Lung (tissue), 12 donors: ENCODE results near the gene GALNT12. TPM values are rescaled to one million over a fixed set of nuclear protein-coding genes. Genes with fewer than 3 reads are reported as not detected.

Source experiments
- ATAC-seq: fragments of 200-7000 bp; cut with Tn5 transposase; one replicate; pipeline ENCODE4 v1.9.1; 2020; ENCODE audit warnings: moderate number of reproducible peaks; ENCODE audit not compliant: insufficient read depth, low FRiP score
- DNase-seq, 3 donors: peaks; one replicate each; pipeline ENCODE4 v3.0.0-alpha.2; 2013 to 2017
- H3K27ac ChIP-seq, 2 donors: one replicate each; pipeline ENCODE4 v1.5.1; 2013; ENCODE audit warnings: mild to moderate bottlenecking in 2 of 2, moderate library complexity in 2 of 2, control low read depth in 1 of 2, inconsistent platforms in 1 of 2, low read depth in 1 of 2, low read length in 1 of 2
- H3K27me3 ChIP-seq, 3 donors: one replicate each; pipeline ENCODE4 v1.5.1; 2013; ENCODE audit warnings: low read length in 2 of 3; ENCODE audit not compliant: control insufficient read depth in 3 of 3, insufficient read depth in 3 of 3
- H3K36me3 ChIP-seq, 4 donors: one replicate each; pipeline ENCODE4 v1.5.1; 2013; ENCODE audit warnings: low read length in 4 of 4, mild to moderate bottlenecking in 1 of 4, moderate library complexity in 1 of 4; ENCODE audit not compliant: control insufficient read depth in 4 of 4, insufficient read depth in 4 of 4
- H3K4me1 ChIP-seq, 5 donors: one replicate each; pipeline ENCODE4 v1.5.1; 2013; ENCODE audit warnings: low read length in 5 of 5, mild to moderate bottlenecking in 2 of 5, moderate library complexity in 1 of 5; ENCODE audit not compliant: control insufficient read depth in 5 of 5, insufficient read depth in 5 of 5
- H3K4me3 ChIP-seq: one replicate; pipeline ENCODE4 v1.5.1; 2013; ENCODE audit warnings: mild to moderate bottlenecking, control low read depth, moderate library complexity
- H3K9ac ChIP-seq, 2 donors: one replicate each; pipeline ENCODE4 v1.5.1; 2013; ENCODE audit warnings: low read length in 2 of 2, control low read depth in 1 of 2; ENCODE audit not compliant: insufficient read depth in 1 of 2
- H3K9me3 ChIP-seq, 4 donors: one replicate each; pipeline ENCODE4 v1.5.1; 2013; ENCODE audit warnings: low read length in 3 of 4, mild to moderate bottlenecking in 1 of 4, moderate library complexity in 1 of 4; ENCODE audit not compliant: control insufficient read depth in 4 of 4, insufficient read depth in 3 of 4
- WGBS, 2 donors: extraction: QIAGEN DNeasy Blood & Tissue Kit; methylation state at CpG; one replicate each; pipeline ENCODE4 v1.1.7; 2013; 5-methylcytosine and 5-hydroxymethylcytosine counted together
- polyA plus RNA-seq, 2 donors: library from polyadenylated mRNA; stranded (reverse); fragments of 200-250 nt; gene quantifications; one replicate each; pipeline ENCODE4 v1.2.1, GENCODE V29; 2013
- total RNA-seq, 2 donors: library from RNA; depleted of rRNA in 1 of 2; stranded (reverse); fragments of >200 nt in 1 of 2; gene quantifications; one replicate each; pipeline ENCODE4 v1.2.1, GENCODE V29; 2014 to 2021
- TF ChIP-seq, protein P1 (sequence below): IDR thresholded peaks from 2 replicates; pipeline ENCODE4 v1.5.1; 2012; ENCODE audit warnings: mild to moderate bottlenecking; ENCODE audit errors: control extremely low read depth, extremely low read depth
- donor health status: control.
- donor health status: control.
- donor health status: Bipolar disorder and iron deficiency.
- donor health status: healthy.
- donor health status: DM: yes; HTN: yes; CAD: no.

Gene GALNT12
- total and polyA plus RNA-seq, 4 donors: 7.9 to 35.0 (median 20.1) TPM

GRCh38 chr9:98794802-98795201 is 12.7 kb upstream of the GALNT12 start:
- TF ChIP-seq, protein P1, sequence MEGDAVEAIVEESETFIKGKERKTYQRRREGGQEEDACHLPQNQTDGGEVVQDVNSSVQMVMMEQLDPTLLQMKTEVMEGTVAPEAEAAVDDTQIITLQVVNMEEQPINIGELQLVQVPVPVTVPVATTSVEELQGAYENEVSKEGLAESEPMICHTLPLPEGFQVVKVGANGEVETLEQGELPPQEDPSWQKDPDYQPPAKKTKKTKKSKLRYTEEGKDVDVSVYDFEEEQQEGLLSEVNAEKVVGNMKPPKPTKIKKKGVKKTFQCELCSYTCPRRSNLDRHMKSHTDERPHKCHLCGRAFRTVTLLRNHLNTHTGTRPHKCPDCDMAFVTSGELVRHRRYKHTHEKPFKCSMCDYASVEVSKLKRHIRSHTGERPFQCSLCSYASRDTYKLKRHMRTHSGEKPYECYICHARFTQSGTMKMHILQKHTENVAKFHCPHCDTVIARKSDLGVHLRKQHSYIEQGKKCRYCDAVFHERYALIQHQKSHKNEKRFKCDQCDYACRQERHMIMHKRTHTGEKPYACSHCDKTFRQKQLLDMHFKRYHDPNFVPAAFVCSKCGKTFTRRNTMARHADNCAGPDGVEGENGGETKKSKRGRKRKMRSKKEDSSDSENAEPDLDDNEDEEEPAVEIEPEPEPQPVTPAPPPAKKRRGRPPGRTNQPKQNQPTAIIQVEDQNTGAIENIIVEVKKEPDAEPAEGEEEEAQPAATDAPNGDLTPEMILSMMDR: no peak
- H3K9me3 ChIP-seq: peaks cover 0 to 1% (median 0%) of the 10 kb centered on the region in 4 donors
- DNase-seq (no peak), ATAC-seq (no peak)
- H3K4me1 ChIP-seq: peaks cover 0 to 21% (median 11%) of the 10 kb centered on the region in 5 donors
- H3K36me3 ChIP-seq: peaks cover 0 to 2% (median 0%) of the 10 kb centered on the region in 4 donors
- H3K27me3 ChIP-seq: no peaks in the 10 kb centered on the region
- H3K9ac ChIP-seq: no peak overlapping the region
- WGBS, 2 donors: 89 to 94% methylated on average over 3 of the region's 3 CpGs
- H3K27ac ChIP-seq: no peak overlapping the region
- H3K4me3 ChIP-seq: no peak overlapping the region

GRCh38 chr9:98795295-98795955 is 12.0 kb upstream of the GALNT12 start:
- peaks cover 0 to 1% (median 0%) of the 10 kb centered on the region in 4 donors for H3K9me3 ChIP-seq
- H3K9ac ChIP-seq: peak overlapping the region; percentile 39 to 71
- ATAC-seq (no peak), DNase-seq (no peak)
- no peak overlapping the region for H3K4me3 ChIP-seq
- TF ChIP-seq, protein P1: no peak
- 53 to 61% methylated on average over 12 of the region's 12 CpGs for WGBS, 2 donors
- H3K27me3 ChIP-seq: no peaks in the 10 kb centered on the region
- peaks cover 0 to 21% (median 11%) of the 10 kb centered on the region in 5 donors for H3K4me1 ChIP-seq
- no peaks in the 10 kb centered on the region for H3K36me3 ChIP-seq
- no peak overlapping the region for H3K27ac ChIP-seq

GRCh38 chr9:98795970-98796363 is 11.5 kb upstream of the GALNT12 start:
- H3K27me3 ChIP-seq: no peaks in the 10 kb centered on the region
- no peak for ATAC-seq
- TF ChIP-seq, protein P1: no peak
- WGBS, 2 donors: 0% methylated on average over 36 to 48 of the region's 48 CpGs
- DNase-seq: peak in 2 of 3 donors; percentile 41 to 42
- peak overlapping the region in 1 of 2 donors; percentile 71 for H3K9ac ChIP-seq
- peak overlapping the region; percentile 74 for H3K4me3 ChIP-seq
- no peaks in the 10 kb centered on the region for H3K36me3 ChIP-seq
- H3K4me1 ChIP-seq: peaks cover 0 to 21% (median 9%) of the 10 kb centered on the region in 5 donors
- H3K27ac ChIP-seq: peak overlapping the region; percentile 64 to 68
- peaks cover 0 to 1% (median 0%) of the 10 kb centered on the region in 4 donors for H3K9me3 ChIP-seq
